ENCODE measurements around the gene CLCN5.
A peak's percentile ranks its signal among the peaks of the same experiment; 100 is the strongest.
"Not testable (repeated sequence)": the region's sequence is repeated elsewhere in the genome, so short reads cannot be mapped to it uniquely, and the experiment has no call there.

CLCN5 gene

GRCh38 chrX:49992853-49993252 is 70.5 kb downstream of the CLCN5 start:
- no peak for FAIRE-seq
- no peak for DNase-seq (ENCODE audit: extremely low spot score, insufficient read length, low read depth)

- DNase-seq (ENCODE audit: extremely low spot score, insufficient read length, low read depth) (no peak), FAIRE-seq (no peak)
Measured at GRCh38 chrX:49993661-49994060, 71.3 kb downstream of the CLCN5 start.

DNA sequence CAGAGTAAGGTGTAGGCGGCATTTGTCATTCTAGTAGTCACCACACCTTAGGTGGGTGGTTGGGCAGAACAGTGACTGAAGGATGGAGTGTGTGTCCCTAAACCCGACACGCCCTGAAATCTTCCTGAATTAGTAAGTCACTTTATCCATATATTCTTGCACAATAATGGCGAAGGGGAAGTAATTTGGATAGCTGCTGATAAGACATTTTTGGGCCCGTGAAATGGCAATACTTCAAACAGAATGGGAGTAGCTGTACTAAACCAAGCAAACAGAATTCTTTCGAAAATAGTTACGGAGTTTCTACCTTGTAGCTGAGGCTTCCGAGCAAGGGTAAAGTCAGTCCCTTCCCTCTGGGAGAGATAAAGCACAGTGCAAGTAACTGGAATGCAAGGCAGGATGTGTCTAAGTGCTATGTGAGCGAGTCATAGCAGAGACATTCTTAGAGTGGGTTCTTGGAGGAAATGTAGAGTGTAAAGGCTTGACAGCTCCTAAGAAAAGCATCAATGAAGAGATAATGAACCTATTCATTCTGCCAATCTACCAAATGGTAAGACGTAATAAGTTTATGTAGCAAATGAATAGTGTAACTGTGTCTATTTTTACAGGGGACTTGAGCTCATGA is 72.8 kb downstream of the CLCN5 start:
- FAIRE-seq, result no peak
- DNase-seq (ENCODE audit: extremely low spot score, insufficient read length, low read depth), result no peak

- FAIRE-seq, result no peak
Measured at GRCh38 chrX:49995795-49996455, 73.5 kb downstream of the CLCN5 start.

GRCh38 chrX:49996474-49996873 is 74.1 kb downstream of the CLCN5 start:
- DNase-seq (ENCODE audit: extremely low spot score, insufficient read length, low read depth), result no peak
- FAIRE-seq, result peak; percentile 26

More at GRCh38 chrX:49995795-49996455, 73.5 kb downstream of the CLCN5 start:
- no peak for DNase-seq (ENCODE audit: extremely low spot score, insufficient read length, low read depth)

DNA sequence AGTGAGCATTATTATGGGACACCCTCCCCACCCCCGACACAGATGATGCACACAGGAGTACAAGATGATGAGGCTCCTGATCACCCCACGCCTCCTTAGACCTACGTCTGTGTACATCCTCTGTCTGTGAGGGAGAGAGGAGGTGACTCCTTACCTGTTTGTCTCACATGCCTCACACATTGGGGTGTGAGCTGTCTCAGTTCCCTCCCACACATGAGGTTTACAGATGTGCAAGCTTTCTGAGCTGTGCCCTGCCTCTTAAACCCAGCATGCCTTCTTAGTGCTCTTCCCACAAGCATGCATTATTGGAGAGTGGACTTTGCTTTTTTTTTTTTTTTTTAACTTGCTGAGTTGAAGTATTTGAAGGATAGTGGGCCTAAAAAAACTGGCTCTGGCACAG is 76.7 kb downstream of the CLCN5 start:
- FAIRE-seq (no peak), DNase-seq (ENCODE audit: extremely low spot score, insufficient read length, low read depth) (no peak)

DNA sequence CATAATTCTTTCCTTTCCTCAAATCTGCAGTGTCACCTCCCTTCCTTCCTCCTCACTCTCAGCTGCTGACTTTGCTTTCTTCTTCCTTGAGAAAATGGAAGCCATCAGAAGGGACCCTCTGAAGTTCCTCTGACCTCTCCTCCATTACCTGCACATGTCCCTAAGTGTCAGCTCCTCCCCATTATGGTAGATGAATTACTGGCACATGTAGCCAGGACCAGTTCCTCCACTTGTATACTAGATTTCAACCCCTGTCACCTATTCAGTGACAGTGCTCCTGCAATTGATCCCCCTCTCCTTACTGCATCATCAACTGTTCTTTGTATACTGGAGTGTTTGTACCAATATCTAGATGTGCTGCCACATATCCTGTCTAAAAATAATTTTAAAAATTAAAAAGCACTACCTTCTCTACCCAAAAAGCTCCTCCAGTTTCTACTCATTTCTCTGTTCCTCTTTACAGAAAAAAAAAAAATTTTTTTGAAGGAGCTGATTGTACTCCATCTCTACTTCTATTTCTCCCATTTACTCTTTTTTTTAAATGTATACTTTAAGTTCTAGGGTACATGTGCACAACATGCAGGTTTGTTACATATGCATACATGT is 78.6 kb downstream of the CLCN5 start:
- DNase-seq (ENCODE audit: extremely low spot score, insufficient read length, low read depth) (no peak), FAIRE-seq (no peak)

GRCh38 chrX:50002067-50002714 is 79.8 kb downstream of the CLCN5 start:
- peak; percentile 51 for FAIRE-seq
- no peak for DNase-seq (ENCODE audit: extremely low spot score, insufficient read length, low read depth)

GRCh38 chrX:50003467-50003866 is 81.1 kb downstream of the CLCN5 start:
- DNase-seq (ENCODE audit: extremely low spot score, insufficient read length, low read depth), result no peak
- no peak for FAIRE-seq

GRCh38 chrX:50003927-50004326 is 81.5 kb downstream of the CLCN5 start:
- no peak for DNase-seq (ENCODE audit: extremely low spot score, insufficient read length, low read depth)

DNA sequence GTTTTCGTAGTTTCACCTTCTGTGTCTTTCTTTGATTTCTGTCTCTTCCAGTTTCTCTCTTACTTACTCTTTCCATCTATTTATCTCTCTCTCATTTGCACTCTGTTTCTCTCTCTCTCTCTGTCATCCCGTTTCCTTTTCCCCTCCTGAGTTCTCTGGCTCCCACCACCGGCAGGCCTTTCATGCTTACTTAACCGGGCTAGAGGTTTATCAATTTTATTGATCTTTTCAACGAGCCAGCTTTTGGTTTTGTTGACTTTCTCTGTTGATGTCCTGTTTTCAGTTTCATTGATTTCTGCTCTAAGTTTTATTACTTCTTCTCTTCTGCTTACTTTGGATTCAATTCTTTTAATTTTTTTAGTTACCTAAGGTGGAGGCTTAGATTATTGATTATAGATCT is 103.2 kb downstream of the CLCN5 start:
- not testable (repeated sequence) for DNase-seq (ENCODE audit: extremely low spot score, insufficient read length, low read depth); FAIRE-seq

More at GRCh38 chrX:50003927-50004326, 81.5 kb downstream of the CLCN5 start:
- no peak for FAIRE-seq

DNA sequence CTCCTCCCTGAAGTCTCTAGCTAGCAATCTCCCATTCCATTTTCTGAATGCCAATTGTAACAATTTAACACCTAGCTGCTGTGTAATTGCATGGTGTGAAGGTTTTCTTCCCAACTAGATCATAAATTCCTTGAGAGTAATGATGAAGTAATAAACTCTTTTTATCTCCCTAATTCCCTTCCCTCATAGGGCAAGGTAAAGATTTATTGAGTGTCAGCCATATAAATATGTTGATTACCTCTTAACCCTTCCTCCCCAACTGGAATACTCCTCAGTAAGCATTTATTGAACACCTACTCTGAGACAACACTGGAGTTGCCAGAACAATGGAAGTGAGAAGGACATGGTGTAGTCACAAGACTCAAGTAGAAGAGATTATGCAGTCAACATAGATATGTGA is 112.7 kb downstream of the CLCN5 start:
- DNase-seq (ENCODE audit: extremely low spot score, insufficient read length, low read depth), result no peak
- FAIRE-seq, result no peak

DNA sequence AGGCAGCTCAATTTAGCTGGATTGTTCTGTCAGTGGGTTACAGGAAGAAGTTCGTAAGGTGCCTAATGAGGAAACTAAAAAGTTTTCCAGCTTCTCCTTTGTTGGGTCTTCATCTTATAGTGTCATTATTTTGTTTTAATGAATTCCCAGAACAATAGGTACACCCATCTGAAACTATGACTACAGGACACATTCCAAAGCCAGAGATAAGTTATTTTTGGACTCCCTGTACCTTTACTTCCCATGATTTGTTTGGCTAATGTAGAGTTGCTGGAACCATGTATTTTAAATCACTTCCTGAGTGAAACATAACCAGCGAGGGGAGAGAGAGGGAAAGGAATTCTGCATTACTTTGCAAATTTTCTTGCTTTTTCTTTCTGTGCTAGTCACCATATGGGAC is 114.0 kb downstream of the CLCN5 start:
- DNase-seq (ENCODE audit: extremely low spot score, insufficient read length, low read depth) (no peak), FAIRE-seq (no peak)

- no peak for FAIRE-seq
- DNase-seq (ENCODE audit: extremely low spot score, insufficient read length, low read depth), result no peak
Measured at GRCh38 chrX:50045823-50046222, 123.4 kb downstream of the CLCN5 start.

DNA sequence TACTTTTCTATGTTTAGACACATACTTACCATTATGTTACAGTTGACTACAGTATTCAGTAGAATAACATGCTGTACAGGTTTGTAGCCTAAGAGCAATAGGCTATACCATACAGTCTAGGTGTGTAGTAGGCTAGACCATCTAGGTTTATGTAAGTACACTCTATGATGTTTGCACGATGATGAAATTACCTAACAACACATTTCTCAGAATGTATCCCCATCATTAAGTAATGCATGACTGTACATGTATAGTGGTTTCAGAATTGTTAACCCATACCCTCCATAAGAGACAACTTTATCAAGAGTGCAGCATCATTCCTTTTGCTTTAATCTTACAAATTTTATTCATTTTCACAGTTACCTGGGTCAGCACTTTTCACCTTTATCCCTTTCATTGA is 126.8 kb downstream of the CLCN5 start:
- FAIRE-seq (no peak), DNase-seq (ENCODE audit: extremely low spot score, insufficient read length, low read depth) (no peak)

GRCh38 chrX:50054147-50054546 is 131.8 kb downstream of the CLCN5 start:
- FAIRE-seq, result peak; percentile 9
- no peak for DNase-seq (ENCODE audit: extremely low spot score, insufficient read length, low read depth)

DNA sequence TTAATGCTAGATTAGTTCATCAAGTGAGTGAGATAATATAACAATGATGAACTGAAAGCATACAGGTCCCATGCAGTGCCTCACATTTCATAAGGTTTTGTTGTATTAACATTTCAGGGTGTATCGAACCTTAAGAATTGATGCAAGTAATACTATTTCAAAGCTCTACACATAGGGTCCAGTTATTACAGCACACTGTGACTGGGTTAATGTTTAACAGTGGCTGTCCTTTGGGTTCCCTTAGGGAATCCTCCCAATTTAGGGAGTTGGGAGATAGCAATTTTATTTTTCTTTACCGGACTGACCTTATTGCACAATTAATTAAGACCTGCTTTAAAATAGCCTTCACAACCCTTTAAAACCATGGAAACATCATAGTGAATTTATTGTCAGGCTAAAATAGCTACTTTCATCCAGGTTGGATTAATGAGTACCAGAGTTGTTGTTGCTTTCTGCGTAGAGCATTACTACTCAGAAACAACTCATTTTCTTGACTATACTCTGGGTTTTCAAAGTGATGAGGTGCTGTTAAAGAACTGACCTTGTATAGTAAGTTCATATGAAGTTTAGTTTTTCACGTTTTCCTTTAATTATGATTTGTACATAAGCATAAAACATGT is 144.0 kb downstream of the CLCN5 start:
- FAIRE-seq, result no peak
- DNase-seq (ENCODE audit: extremely low spot score, insufficient read length, low read depth), result no peak

DNA sequence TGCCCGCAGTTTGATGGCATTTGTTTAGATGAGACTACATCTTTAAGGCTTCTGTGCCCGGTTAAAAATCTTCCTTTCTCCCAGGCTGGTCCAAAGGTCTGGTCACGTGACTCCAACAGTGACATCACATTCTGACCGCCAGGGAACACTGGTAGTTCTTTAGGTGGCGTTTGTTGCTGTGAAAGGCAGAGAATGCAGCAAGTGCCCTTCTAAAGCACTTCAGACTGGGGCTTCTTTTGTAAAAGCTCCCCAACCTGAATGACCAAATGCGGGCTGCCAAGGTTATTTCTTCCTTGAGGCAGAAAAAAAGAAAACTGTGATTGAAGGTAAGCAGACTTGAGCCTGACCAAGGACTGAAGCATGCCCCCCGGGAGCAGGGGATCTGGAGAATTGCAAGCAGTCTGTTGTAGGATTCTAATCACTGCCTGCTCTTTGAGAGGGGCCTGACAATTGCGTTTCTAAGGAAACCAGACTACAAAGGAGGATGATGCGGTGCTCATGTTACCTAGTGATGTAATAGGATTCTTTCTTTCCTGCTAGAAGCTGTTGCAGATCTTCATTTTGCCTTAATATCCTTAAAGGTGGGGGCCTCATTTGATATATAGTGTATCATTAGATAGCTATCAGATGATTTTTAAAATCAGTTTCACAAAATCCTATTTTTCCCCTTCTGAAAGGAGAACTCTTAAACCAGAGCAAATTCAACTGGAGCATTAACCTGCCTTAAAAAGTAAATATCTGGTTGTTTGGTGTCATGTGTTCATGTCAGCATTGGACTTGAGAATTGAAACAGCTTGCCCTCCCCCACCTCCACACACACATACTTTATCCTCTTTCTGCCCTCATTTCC is 145.3 kb downstream of the CLCN5 start:
- FAIRE-seq, result no peak

GRCh38 chrX:50068285-50068563 is 145.8 kb downstream of the CLCN5 start:
- DNase-seq (ENCODE audit: extremely low spot score, insufficient read length, low read depth) (no peak), FAIRE-seq (no peak)

More for the DNA sequence above, 145.3 kb downstream of the CLCN5 start:
- DNase-seq (ENCODE audit: extremely low spot score, insufficient read length, low read depth), result no peak

GRCh38 chrX:50068893-50069292 is 146.5 kb downstream of the CLCN5 start:
- no peak for FAIRE-seq
- no peak for DNase-seq (ENCODE audit: extremely low spot score, insufficient read length, low read depth)

All from GM18507 (cell line).